GM18909 (cell line): ENCODE data around the gene ZW10.
"Not testable (repeated sequence)": the region's sequence is repeated elsewhere in the genome, so short reads cannot be mapped to it uniquely, and the experiment has no call there.

ENCODE experiments used
- ATAC-seq: cut with Tn5 transposase; IDR thresholded peaks from one replicate; pipeline ENCODE4 v1.9.1; 2021; ENCODE audit warnings: mild to moderate bottlenecking; ENCODE audit not compliant: unreplicated experiment, poor library complexity

ZW10 gene, protein sequence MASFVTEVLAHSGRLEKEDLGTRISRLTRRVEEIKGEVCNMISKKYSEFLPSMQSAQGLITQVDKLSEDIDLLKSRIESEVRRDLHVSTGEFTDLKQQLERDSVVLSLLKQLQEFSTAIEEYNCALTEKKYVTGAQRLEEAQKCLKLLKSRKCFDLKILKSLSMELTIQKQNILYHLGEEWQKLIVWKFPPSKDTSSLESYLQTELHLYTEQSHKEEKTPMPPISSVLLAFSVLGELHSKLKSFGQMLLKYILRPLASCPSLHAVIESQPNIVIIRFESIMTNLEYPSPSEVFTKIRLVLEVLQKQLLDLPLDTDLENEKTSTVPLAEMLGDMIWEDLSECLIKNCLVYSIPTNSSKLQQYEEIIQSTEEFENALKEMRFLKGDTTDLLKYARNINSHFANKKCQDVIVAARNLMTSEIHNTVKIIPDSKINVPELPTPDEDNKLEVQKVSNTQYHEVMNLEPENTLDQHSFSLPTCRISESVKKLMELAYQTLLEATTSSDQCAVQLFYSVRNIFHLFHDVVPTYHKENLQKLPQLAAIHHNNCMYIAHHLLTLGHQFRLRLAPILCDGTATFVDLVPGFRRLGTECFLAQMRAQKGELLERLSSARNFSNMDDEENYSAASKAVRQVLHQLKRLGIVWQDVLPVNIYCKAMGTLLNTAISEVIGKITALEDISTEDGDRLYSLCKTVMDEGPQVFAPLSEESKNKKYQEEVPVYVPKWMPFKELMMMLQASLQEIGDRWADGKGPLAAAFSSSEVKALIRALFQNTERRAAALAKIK

DNA sequence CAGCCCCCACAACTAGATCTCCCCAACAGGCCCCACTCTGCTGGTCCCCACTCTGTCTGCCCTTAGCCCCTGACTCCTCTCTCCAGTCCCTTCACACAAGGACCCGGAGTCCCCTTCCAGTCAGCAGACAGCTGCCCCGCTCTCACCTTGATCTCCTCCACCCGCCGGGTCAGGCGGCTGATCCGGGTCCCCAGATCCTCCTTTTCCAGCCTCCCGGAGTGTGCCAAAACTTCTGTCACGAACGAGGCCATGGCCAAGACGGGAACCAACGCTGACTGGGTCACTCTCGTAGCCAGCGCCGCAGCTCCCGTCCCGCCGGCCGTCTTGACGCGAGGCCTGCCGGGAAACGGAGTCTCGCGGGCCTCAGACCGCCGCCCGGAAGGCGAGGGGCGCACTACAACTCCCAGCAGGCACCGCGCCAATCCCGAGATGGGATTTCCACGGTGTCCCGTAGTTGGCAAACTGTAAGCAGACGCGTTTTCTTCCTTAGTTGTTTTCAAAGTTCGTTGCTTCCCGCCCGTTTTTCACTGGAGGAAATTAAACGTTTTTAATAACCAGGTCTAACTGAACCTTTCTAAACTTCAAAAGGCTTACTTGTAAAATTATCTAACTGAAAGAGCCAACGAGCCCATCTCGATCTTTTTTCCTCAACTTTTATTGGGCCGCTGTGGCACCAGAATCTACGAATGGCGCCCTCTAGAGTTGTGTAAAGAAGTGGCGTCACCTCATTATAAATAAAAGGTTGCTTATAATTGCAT lies at the start of gene ZW10:
ZW10 (minus strand) TSS at position 277 of the 758 bp plus-strand sequence; CDS start at position 251, 26 bp downstream.
- peak; percentile 99 for ATAC-seq

DNA sequence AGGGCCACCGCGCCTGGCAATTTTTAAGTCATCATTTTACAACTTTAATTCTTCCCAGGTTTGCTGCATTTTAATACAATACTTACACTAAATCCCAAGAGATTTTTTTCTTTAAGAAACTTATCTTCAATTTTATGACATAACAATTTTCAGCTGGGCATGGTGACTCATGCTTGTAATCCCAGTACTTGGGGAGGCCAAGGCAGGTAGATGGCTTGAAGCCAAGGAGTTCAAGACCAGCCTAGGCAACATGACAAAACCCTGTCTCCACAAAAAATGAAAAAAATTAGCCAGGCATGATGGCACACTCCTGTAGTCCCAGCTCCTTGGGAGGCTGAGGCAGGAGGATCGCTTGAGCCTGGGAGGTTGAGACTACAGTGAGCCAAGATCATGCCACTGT lies 44.9 kb upstream of the ZW10 start:
- ATAC-seq, result no peak

DNA sequence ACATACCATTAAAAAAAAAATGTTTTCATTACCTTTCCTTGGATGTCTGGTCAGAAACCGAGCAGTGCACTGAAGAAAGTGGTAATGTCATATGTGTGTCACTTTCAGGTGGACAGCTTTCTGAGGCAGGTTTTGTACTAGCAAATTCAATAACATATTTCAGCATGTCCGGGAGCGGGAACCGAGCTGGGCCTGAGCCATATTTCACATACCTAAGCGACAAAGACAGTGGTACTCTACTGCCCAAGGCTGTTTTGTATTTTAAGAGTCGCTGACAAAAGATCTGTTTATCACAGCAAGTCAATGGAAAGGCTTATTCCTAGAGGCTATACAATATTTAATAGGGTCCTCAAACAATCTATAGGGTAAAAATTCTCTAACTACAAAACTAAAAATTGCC lies 44.1 kb upstream of the ZW10 start:
- ATAC-seq, result no peak

DNA sequence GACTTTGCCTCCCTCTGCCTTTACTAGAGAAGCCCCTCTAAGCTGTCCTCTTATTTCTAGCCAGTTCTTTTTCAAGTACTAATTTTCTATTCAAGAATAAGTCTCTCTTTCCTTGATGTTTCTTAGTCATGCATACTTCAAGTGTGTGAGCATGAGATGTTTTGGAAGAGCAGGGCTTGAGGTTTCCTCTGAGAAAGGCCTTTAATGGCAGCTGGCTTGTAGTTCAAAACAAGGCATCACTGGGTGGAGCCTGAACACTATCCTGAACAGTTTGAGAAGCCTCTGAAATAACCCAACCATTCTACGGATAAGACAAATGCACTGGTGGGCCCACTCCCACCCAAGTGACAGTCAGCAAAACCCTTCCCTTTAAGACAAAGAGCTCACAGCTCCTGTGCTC lies 43.7 kb upstream of the ZW10 start:
- ATAC-seq, result no peak

DNA sequence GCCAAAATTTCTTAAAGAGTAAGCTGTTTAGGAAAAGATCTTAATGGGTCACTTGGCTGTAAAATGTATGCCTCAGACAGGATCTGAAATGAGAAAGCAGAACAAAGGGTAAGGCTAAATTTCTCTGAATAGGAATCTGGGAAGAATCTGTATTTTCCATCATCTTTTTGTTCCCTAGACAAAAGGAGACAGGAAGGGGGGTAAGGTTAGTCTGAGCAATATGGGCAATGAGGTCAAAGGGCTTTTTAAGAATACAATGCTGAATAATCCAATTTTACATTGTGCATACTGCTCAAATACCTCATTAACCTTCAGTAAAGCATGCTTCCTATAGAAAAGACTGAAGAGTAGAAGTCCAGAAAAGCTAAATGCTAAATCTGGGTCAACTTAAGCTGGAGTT lies 40.7 kb upstream of the ZW10 start:
- ATAC-seq, result no peak

DNA sequence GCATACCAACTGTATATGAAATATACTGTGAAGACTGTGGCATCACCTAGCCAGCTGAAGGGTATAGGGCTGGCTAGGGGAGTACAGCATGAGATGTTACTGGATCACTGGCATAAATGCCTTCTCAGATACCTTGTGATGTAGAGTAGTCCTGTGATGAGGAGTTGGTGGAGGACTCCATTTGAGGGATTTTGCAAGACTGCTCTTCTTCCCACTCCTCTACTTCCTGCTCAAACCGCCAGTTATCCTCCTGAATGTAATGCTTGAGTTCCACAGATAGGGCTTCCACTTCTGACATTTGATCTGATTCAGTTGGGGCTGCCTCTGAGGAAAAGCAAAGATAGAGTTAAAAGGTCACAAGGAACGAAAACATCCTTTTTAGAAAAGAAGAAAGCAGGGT lies 35.4 kb upstream of the ZW10 start:
- ATAC-seq, result no peak

DNA sequence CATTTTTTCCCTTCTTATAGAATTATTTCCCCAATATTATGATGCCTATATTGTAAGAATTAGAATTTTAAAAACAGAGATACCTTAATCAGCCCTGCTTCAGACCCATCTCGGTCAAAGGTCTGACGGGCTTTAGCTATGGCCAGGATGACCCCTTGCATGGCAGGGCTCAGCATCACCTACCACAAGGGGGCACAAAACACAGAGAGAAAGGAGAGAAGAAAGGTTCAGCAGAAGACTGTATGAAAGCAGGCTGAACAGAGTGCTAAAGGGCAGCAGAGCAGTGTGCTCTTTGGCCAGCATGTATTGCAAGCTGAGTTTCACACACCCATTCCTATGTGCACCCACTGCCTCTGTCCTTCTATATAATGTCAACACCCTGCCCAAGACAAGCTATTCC lies 32.9 kb upstream of the ZW10 start:
- no peak for ATAC-seq

DNA sequence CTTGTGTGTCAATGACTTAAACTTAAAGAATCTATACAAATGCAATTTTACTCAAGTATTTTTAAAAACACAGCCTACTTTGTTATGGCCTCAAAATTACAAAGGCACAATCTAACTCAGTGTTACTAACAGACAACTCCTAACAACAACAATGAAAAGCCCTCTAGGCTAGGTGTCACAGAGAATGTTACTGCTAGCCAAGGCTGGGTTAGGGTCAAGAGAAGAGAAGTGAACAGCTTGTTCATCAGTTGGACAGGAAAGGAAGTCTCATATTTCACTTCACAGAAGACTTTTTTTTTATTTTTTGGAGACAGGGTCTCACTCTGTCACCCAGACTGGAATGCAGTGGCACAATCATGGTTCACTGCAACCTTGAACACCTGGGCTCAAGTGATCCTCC lies 32.1 kb upstream of the ZW10 start:
- ATAC-seq, result no peak

DNA sequence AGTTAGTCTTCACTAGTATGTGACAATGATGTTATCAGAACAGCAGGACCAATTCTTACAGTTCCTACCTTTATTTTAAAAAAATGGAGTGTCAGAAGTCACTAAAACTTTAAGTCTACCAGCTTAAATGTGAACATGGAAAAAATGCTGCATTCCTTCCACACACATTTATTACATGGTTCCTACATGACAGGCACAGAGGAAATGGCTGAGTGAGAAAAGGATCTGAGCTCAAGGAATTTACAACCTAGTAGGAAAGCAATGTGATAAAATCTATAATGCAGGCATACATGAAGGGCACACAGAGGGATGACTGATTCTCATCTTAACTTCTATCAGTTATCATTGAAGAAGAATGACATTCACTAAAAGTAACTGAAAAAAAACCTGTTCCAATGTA lies 29.1 kb upstream of the ZW10 start:
- ATAC-seq, result no peak

DNA sequence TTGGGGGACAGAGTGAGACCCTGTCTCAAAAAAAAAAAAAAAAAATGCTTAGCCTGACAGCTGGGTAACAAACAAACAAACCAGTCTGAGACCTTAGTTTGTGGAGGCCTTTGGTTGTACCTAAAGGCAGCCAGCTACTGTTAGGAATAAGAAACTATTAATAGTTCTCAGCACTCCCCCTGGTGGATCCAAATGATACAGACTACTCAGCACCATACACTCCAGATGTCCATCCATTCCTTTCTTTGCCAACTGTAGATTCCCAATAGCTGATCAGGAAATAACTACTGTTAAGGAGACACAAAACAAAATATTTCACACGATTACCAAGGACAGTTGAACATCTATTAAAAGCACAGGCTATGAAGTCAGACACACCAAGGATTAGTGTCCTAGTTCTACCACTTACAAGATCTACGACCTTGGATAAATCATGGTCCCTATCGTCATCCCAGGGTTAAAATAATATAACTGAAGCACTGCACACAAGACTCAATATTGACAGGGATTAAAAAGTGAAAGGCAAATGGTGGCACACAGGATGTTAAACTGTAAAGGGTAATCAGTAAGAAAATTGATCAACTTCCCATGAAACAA lies 23.3 kb upstream of the ZW10 start:
- peak; percentile 67 for ATAC-seq

DNA sequence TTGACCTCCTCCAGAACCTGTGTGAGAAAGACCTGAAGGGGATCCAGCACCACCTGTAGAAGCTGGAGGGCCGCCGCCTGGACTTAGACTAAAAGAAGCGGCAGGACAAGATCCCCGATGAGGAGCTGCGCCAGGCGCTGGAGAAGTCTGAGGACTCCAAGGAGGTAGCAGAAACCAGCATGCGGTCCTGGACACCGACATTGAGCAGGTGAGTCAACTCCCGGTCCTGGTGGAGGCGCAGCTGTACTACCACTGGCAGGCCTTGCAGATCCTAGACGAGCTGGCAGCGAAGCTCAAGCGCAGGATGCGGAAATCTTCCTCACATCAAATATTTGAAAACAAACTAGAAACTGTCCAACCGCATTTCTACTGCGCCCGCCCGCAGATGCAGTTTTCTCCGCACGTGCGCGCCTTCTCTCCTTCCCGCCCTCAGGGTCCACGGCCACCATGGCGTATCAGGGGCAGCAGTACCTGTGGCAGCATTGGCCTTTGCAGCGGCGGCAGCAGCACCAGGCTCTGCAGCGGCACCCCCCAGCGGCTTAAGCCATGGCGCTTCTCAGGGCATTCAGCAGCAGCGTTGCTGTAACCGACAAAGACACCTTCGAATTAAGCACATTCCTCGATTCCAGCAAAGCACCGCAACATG lies 16.3 kb upstream of the ZW10 start:
- ATAC-seq, result no peak

DNA sequence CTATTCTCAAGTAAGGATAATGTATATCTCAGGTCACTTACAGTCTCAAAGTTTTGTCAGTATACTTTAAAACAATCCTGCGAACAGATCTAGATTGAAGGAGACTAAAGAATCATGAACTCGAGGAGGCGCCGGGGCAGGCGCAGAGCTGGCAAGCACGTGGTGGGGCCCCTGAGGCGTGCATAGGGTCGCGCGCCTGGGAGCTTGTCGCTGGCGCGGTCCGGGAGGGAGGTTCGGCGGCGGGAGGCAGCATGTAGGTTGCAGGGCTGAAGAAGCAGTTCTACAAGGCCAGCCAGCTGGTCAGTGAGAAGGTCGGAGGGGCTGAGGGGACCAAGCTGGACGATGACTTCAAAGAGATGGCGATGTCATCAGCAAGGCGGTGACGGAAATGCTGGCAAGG lies 15.5 kb upstream of the ZW10 start:
- not testable (repeated sequence) for ATAC-seq

DNA sequence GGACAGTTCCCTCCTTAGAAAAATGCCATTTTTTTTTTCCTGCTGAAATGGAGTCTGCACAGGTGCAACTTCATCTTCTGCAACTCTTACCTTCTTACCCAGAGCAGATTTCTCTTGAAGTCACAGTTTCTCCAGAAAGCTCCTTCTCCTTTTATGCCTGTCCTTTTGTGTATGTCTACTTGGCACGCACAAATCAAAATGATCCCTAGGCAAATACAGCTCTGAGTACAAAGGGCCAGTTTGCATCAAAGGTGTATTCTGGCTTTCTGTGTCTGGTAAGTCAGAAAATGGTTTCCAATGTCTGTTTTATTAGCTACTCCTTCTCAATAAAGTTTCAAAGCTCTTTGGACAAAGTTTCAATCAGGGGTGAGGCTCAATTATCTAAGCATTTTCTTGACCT lies 8.6 kb upstream of the ZW10 start:
- no peak for ATAC-seq

DNA sequence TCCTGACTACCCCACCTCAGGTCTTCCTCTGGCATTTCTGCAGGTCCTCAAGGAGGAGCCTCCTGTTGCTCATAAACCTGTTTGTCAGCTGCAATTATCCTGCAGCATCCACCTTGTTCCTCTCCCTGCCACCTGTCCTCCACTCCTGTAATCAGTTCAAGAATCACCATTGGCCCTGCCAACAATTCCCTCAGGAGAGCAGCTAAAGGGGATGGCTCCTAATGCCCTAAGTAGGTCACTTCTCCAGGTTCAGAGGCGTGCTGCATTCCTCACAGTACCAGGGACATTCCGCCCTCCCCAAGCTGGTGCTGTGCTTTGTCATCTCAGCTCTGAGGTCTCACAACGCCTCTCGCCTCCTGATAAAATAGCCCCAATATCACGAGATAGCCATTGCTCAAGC lies 8.2 kb upstream of the ZW10 start:
- no peak for ATAC-seq

DNA sequence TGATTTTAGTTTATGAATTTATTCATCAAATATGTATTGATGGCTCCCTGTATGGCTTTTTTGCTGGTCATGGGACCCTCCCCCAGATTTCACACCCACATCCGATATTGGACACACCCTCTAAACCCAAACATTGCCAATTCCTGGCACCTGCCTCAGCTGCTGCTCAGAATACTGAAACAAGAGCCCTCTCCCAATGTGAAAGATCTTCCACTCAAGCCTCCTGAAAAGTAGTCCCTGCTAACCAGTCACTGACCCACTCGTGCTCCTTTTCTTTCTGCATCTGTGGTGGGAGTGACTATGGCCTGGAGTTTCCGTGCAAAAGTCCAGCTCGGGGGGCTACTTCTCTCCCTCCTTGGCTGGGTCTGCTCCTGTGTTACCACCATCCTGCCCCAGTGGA lies 6.0 kb upstream of the ZW10 start, which contains the start of gene CLDN25:
CLDN25 (plus strand) TSS at position 301 of the 400 bp plus-strand sequence; CDS start at position 301, 0 bp downstream.
- ATAC-seq, result no peak

DNA sequence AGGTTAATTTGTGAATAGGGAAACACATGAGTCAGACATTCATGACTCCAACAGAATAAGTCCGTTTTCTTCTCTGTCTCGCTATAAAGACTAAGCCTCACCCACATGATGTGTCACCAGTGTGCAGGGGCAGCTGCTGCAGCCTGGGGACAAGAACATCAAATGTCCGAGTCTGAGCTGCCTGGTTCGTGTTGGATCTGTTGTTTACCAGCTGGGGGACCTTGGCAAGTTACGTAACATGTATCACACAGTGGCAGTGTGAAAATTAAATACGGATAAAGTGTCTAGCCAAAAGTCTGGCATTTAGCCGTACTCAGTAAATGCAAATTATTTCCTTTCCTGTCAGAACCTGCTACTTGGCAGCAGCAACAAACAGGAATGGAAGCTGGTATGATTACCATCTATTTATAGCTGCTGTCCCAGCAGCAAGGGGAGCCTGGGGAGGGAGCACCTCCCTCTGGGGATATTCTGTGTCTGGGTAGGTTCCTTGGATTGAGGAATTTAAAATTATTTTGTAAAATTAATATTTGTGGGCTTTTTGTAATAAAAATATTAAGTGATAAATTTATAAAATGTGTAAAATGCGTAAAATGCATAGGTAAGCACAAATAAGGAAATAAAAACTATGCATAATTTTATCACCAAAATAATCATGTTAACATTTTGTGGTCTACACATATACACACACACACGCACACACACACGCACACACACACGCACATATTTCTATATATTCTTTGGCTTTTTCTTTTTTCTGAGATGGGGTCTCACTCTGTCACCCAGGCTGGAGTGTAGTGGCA lies 4.8 kb upstream of the ZW10 start:
- no peak for ATAC-seq

DNA sequence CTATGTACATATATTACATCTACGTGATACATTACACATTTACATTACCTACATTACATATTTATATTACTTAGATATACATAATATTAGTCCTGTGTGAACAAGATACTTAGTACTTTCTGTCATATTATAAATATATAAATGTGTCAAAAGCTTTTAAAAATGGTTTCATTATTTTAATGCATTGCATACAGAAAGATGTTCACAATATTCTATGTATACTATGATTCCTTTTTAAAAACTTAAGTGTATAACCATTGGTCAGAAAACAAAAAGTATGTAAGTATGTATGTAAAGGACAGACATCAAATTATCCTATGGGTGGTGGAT lies 647 bp upstream of the ZW10 start:
- ATAC-seq, result no peak

DNA sequence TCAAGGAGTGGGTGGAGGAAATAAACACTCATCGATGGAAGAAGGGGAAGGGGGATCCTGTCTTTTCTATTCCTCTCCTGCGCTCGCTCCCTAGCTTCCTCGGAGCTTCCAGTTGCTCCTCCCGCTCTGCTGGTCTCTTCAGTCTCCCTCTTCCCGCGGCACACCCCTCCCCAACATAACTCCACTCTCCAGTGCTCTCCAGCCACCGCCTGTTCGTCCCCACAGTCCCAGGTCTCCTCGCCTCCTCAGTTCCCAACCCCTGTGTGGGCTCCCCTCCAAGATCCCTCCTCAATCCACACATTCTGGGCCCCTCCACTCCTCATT lies 438 bp downstream of the ZW10 start:
- no peak for ATAC-seq

DNA sequence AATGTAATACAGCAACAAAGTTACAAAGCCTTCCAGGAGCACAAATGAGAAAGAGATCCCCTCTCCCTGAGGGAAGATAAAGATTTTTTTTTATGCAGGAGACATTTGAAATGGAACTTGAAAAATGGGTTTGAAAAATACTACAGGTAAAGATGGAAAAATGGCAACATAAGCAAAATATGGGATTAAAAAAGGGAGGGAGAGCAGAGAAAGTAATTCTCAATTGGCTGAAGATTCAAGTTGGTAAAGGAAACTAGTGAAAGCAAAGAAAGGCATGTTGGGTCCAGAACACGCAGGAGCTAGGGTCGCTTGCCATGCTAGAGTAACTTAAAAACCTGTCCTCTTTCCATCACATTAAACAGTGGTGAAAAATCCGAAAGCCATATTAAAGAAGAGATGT lies 1.5 kb downstream of the ZW10 start:
- ATAC-seq, result no peak
